Pulmonary artery endothelial cell (primary cell): ENCODE data around the gene SORL1. TPM values are rescaled to one million over a fixed set of nuclear protein-coding genes. Genes with fewer than 3 reads are reported as not detected.
"Not testable (repeated sequence)": the region's sequence is repeated elsewhere in the genome, so short reads cannot be mapped to it uniquely, and the experiment has no call there.

Source experiments
- DNase-seq: peaks from one replicate; pipeline ENCODE4 v3.0.0-alpha.2; 2011; ENCODE audit warnings: low read depth, low spot score
- total RNA-seq: library from RNA; depleted of rRNA; stranded (reverse); fragments of >200 nt; gene quantifications from 2 replicates; pipeline ENCODE4 v1.2.3, GENCODE V29; 2014

Gene SORL1
- total RNA-seq, 1 donor from 2014 or later = 0.26 TPM

DNA sequence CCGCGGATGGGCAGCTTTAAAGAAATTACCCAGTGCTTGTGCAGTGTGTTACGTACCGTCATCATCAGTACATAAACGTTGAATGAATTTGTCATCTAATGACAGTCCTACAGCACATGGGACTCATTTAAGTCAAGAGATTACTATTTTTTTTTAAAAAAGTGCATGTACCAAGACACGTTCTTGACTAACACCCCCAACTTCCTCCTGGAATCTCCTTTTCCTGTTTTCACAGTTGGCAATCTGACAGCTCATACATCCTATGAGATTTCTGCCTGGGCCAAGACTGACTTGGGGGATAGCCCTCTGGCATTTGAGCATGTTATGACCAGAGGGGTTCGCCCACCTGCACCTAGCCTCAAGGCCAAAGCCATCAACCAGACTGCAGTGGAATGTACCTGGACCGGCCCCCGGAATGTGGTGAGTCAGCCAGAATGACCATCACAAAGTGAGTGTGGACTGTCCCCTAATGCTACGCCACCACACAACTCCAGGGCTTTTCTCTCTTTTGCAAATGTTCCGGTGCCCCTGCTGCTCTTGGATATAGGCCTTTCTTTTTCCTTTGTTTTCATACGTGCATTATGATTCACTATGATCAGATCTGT is 162.6 kb downstream of the SORL1 start:
- no peak for DNase-seq

DNA sequence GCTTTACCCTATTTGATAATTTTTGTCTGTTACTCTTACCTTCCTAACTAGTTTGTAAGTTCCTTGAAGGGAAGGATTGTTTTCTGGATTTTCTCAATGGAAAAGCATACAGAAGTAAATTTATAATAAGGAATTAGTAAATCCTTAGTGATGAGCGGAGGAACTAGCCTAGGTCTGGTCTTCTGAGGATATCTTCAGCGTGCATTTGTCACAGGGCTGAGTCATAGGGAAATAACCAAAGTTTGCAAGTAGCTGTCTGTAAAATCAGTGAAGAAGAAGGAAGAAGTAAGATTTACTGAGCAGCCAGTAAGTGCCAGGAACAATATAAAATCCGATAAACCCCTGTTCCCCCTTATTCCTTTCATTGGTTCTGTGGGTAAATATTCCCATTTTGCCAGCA is 163.4 kb downstream of the SORL1 start:
- no peak for DNase-seq

DNA sequence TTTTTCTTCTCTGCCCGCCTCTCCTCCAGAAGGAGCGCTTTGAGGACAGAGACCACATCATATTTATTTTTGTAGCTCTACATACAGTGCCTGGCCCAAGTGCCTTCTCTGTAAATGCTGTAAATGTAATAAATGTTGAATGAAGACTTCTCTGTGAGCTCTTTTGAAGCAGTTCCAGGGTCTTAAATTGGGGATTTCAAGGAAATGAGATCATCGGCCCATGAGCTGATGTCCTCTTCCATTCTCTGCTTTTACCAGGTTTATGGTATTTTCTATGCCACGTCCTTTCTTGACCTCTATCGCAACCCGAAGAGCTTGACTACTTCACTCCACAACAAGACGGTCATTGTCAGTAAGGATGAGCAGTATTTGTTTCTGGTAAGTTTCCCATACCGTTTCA is 166.4 kb downstream of the SORL1 start:
- no peak for DNase-seq

DNA sequence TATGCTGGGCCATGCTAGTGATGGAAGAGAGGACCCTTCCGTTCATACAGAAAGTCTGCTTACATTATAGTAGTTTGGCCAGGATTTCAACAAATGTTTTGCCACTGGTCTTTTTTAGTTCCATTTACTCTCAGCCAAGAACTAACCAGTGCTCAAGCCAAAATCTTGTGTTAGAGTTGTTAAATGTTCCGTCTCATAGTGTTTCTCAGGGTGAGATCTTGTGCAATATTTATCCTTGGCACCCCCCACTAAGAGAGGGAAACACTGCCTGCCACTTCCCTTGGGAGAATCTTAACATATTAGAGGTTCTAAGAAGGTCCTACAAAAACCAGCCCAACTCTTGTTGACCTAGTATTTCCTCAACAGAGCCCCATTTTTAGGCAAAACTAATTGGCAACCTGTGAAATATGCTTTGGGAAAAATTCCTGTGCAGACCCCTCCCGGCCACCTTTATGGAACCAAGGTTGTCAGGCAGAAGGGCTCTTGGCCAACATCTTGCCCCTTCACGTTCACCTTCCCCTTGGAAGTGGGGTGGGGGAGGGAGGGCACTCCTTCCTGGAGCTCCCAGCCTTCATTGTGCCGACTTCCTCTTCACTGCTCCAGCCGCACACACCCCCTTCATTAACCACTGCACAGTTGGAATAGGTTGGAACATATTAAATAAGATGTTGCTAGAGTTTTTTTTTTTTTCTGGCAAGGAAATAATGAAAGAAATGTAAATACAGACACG is 173.8 kb downstream of the SORL1 start:
- no peak for DNase-seq

DNA sequence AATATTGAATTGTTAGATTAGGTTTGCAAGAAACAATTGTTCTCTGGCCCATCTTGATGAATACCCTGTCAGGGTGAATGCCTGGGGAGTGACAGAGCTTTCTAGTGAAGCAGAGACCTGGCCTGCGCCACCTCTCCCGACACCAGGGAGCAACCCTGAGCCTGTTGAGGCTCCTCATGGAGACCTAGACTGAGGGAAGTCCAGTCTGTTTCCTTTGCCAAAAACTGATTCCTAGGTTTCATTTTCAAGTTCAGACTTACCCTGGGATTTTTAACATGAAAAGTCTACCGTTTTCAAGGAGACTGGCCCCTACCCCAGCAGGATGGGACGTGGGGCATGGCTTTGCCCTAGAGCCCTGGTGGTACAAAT is 174.4 kb downstream of the SORL1 start:
- no peak for DNase-seq

DNA sequence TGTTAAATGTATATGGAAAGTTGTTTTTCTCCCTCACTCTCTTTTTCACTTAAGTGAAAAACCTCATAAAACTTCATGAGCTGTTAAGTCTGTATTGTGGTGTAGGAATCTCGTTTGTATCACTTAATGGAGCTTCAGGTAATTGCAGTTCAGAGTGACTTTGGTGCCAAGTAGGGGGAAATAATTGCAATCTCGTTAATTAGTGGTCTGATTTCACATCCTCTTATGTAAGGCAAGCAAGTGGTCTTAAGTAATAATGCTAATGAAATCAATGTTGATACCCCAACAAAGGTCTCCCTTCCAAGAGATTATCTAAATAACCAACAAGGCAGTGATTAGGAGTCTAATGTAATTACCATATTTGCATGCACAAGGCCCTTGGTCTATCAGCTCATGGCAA is 174.9 kb downstream of the SORL1 start:
- DNase-seq = no peak

DNA sequence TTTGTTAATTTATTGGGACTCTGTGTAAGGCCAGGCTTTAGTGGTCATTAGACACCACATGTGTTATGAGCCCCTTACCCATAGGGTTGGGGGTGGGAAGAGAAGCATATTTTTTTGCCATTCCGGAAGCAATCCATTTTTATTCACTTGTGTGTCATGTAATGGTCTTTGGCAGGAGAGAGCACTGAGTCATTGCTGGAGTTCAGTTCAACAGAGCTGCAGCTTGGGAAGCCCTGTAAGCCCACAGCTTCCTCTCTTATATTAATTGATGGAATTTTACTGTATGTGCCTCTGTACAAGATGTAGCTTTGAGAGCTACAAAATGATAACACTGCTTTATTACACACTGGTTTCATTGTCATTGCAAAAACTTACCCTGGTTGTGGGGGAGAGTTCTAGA is 177.9 kb downstream of the SORL1 start:
- DNase-seq = peak; percentile 24

DNA sequence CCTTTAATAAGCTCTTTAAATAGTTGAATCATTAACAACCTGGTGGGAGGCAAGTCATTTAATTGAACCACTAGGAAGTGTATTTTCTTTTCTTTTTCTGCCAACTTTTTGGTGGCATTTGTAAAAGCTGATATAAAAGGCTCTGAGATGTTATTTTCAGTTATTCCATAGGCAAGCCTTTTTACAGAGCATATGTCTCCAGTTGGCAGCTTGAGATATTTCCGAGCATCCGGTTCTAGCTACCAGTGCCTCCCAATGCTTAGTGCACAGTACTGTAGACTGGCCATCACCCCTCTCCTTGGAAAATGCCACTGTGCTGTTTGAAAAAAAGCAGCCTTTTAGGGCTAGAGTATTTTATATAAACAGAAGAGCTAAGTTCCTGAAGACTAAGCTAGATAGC is 179.3 kb downstream of the SORL1 start:
- DNase-seq = no peak

DNA sequence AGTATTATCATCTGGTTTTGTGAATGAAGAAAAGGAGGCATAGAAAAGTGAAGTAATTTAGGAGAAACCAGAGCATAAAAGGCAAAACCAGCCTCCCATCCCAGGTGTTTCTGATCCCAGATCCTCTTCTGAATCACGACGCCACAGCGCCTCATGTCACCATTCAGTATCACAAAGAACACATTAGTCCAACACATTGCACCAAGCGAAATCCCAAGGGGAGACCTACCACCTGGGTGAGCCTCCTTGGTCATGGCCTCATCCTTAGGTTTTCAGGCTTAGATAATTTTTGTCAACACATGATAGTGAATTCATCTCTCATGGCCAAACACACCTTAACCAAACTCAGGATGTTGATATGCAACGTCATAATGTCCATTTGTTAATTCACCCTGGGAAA is 182.2 kb downstream of the SORL1 start:
- DNase-seq = no peak

DNA sequence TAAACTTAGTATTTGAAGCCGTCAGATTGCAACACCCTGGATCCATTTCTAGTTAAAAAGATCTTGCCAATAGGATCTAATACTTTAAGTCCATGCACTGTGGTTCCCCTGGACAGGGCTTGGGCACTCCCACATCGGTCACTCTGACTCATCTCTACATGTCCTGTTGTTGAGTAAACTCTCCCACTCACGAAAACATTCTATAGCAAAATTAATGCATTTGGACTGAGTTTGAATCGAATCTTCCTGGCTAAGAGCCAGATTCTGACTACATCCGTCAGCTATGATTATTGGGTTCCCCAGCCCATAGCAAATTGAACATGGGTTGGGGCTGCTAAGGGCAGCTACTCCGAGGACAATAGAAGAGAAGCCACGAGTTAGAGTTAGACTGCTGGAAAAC is 182.8 kb downstream of the SORL1 start:
- no peak for DNase-seq

DNA sequence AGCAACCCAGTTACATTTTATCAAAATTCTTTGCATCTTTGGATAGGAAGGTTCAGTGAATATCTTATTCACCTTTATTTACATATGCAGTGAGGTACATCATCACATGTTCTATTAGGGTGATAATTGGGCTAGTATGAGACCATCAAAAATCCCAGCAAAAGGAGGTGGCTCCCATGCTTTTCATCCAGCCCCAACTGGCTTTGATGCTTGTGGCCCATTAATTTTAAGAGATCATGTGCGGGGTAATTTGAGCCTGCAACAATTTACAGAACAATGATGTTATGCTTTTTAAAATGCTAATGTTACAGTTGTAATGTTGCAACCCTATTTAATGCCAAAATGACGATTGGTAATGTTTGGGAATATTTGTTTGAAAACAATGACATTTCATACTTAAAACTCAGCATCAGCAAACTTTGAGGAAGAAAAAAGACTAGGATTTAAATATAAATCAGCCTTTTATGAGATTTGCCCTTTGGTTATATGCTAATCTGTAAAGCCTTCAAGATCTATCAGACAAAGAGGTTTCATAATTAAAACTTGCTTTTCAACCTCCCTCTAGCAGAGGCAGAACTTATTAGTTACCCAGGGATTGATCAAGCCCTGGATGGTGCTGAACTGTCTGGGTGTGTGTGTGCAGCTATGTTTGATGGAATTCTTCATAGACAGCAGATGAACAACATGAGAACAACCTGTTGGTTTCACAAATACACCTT is 184.1 kb downstream of the SORL1 start:
- DNase-seq = no peak

DNA sequence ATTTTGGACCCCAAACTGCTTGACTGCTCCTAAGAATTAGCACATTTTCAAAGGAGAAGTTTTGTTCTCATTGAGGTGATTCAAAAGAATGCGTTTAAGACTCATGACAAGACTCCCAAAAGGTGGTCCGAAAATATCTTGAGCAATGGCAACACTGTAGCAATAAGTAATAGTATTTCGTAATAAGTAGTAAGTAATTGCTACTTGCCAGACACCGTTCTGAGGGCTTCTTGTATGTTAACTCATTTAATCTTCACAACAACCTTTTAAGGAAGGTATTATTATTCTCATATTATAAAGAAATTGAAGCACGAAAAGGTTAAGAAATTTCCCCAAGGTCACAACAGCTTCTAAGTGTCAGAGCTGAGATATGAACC is 184.7 kb downstream of the SORL1 start:
- DNase-seq = no peak

DNA sequence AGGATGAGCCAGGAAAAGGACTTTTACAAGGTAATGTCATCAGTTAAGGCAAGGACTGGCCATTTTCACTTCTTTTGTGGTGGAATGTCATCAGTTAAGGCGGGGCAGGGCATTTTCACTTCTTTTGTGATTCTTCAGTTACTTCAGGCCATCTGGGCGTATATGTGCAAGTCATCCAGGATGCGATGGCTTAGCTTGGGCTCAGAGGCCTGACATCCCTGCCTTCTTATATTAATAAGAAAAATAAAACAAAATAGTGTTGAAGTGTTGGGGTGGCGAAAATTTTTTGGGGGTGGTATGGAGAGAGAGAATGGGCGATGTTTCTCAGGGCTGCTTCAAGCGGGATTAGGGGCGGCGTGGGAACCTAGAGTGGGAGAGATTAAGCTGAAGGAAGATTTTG is 185.5 kb downstream of the SORL1 start:
- DNase-seq = not testable (repeated sequence)

DNA sequence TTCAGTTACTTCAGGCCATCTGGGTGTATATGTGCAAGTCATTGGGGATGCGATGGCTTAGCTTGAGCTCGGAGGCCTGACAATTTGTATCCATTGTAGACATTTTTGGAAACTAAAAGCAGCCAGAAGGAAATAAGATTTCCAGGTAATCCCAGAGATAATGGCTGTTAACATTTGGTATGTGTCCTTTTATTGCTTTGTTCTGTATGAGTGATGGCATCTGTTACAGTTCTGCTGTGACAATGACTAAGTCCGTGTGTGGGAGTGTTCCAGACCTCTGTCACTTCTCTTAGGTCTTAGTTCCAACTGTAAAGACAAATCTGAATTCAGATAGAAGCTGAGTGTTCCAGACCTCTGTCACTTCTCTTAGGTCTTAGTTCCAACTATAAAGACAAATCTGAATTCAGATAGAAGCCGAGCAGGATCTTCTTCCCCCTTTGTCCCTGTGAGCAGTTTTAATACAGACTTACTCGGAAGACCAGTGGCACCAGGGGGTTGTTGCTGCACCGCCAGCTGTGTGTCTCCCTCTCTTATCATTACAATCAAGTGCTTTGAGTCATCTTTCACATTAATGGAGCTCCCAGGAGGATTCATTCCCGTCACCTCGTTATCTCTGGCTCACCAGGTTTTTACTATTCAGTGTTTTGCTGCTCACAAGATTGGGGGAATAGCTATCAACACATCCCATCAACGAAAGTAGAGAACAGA is 191.5 kb downstream of the SORL1 start:
- no peak for DNase-seq

DNA sequence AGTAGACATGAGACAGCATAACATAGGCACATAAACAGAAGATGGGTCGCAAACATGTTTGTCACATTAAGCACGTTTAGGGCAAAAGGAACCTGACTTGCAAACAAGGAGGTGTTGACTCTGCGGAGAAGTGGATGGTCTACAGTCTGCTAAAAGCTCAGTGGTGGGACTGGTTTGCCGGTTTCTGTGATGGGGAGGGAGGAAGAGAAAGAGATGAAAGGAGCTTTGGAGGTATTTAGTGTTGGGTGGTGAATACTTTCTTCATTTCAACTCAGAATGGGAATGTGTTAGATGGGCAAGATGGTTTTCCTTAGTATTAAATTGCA is 192.0 kb downstream of the SORL1 start:
- no peak for DNase-seq

DNA sequence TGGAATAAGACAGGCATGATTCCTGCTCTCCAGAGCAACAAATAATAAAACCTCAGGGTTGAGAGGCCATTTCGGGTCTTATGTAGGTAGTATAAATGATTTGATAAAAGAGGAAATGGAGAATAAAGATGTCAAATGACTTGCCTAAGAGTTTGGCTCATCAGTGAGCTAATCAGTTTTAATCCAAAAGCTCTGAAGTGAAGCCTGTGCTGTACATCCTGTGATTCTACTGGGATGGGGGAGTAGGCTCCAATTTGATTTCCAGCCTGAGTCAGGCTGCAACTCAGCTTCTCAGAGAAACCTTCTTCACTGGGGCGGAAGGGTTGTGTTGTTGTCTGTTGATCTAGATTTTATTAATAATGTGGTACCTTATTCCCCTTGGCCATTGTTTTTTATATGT is 192.9 kb downstream of the SORL1 start:
- no peak for DNase-seq

DNA sequence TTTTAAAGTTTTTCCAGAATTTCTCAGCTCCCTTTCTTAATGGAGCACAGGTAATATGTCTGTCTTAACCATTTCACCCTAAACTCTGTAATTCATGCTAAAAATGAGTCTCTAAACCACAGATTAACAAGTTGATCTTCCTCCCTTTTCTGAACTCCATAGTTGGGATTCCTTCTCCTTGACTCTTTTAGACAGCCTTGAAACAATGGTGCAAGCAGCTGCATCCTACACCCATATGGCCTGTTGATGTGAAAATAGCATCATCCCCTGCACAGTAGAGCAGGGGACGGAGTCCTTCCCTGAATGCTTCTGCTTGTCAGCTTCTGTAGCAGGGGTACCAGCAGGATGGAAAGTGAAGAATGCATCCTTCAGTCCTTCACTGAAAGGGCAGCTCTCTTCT is 193.5 kb downstream of the SORL1 start:
- no peak for DNase-seq

DNA sequence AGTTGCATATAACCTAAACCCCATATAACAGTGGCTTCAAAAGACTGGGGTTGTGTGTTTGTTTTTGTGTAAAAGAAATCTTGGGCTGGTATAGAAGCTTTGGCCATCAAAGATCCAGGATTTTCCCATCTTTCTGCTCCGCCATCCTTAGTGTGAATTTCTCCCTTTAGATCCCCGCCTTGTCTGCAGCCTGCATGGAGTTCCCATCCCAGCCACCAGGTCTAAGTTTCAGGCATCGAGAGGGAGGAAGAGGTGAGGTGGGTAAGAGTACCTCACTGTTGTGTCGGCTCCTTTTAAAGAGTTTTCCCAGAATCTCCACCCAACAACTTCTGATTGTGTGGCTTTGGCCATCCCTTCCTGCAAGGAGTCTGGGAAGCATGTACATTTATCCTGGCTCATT is 196.2 kb downstream of the SORL1 start:
- no peak for DNase-seq

DNA sequence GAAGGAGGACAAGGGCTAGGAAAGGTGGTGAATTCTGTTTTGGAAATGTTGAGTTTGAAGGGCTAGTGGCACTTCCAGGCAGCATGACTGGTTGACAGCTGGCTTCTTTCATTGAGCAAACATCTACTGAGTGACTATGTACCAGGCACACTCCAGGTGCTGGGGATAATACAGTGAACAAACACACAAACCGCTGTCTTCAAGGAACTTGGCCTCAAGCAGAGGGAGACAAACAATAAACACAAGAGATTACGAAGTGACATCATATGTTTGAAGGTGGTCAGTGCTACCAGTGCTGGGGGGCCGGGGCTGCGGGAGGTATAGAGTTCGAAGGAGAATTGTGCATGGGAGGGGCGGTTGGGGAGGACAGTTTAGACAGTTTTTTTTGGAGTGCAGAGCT is 197.7 kb downstream of the SORL1 start:
- DNase-seq = no peak

DNA sequence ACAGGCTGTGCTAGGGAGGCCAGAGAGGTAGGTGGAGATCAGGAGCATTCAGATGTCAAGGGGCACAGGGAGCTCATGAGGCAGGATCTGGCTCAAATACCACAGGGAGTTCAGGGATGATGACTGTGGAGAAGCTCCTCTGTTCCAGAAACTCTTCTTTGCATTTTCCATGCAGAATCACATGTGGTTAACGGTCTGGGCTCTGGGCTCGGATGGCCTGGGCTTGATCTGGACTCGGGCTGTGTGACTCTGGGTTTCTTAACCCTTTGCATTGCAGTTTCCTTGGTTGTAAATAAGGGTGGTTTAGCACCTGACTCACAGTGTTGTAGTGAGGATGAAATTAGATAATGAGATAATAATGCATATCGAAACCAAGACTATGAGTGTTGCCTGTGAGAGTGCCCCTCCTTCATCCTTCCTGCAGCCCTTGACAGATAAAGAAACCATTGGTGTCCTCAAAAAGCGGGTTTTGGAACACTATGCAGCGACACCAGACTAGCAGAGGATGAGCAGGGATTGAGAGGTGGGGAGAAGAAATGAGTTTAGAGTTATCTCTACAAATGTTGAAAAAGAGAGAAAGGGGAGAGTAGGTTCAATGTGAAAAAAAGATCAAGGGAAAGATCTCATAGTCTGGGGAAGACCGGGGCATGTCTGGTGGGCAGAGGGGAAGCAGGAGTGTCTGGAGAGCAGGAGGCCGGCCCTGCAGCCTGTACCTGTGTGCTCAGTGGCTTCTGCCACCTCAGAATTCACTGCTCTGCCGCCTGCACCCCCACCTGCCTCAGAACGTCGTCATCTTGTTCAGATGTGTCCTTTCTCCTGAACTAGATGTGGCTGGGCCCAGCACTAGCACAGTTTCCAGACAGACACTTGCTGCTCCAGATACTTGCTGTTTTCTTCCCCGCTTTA is 198.5 kb downstream of the SORL1 start:
- DNase-seq = no peak

DNA sequence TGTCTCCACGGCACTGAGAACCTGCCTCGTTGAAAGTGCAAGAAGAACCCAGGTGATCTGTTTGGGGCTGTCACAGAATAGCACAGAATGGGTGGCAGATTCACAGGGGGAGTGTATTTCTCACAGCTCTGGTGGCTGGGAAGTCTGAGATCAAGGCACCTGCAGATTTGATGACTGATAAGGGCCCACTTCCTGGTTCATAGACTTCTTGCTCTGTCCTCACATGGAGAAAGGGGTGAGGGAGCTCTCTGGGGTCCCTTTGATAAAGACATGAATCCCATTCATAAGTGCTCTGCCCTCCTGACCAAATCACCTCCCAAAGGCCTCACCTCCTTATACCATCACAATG is 199.1 kb downstream of the SORL1 start:
- DNase-seq = no peak

DNA sequence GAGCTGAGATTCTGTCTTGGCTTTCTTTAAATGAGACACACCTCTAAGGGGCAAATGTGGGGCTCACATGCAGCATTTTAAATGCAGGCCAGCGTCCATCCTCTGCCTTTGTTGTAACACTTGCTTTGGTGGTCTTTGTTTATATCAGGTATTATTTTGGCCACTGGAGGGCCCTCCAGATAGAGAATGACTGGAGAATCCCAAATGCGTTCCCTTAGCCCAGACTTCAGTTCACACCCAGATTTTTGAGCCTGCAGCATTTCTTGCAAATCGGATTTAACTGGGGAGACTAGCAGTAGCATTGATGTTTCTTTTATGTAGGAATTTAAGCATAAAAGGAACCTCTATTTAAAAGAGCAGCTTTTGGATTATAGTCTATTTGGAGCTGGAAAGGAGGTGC is 200.9 kb downstream of the SORL1 start:
- no peak for DNase-seq
